GM21717 (cell line): ENCODE results near the gene USP47.

Experiments used
- ATAC-seq: cut with Tn5 transposase; IDR thresholded peaks from one replicate; pipeline ENCODE4 v1.9.1; 2021; ENCODE audit warnings: mild to moderate bottlenecking, moderate library complexity; ENCODE audit not compliant: unreplicated experiment

Gene USP47

DNA sequence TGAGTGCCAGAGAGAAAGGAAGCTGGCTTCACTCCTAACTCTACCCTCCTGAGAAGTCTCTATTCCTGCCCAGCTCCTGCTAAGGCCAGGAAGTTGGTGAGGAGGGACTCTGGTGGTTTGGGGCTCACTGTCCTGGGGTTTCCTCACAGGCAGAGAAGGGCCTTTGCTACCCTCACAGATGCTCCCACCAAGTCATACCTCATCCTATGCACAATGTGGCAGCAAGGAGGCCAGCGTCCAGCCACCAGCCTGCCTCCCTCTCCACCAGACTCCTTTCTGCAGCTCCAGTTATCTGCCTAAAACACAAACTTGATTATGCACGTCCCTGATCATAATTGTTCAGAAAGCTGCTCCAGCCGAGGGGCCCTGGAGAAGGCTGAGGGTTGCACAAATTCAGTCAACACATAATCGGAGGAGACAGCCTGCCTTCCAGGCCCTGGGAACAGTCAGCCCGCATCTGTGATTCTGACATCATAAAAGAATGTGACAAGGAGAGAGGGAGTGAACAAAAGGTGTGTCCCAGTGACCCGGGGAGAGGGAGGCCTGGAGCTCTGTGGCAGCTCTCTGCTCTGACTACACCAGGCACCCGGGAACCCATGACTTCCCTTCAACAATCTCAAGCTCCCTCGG, 137.8 kb downstream of the USP47 start:
- ATAC-seq, result no peak

DNA sequence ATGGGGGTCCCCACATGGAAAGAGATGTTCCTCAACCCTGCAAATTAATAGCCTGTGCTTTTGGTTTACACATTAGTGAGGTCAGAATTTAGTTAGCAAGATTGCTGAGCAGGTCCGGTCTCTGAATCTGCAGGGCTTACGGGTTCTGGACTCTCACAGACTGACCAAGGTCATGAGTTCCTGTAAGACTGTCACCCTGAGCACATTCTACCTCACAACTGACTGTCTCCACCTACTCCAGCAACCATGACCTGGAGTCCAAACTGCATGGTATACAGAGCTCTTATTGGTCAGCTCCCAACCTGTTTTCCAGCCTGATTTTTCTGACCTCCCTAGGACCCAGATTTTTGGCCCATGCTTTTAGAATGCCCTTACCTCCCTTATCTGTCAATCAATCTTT, 138.4 kb downstream of the USP47 start:
- ATAC-seq, result no peak

DNA sequence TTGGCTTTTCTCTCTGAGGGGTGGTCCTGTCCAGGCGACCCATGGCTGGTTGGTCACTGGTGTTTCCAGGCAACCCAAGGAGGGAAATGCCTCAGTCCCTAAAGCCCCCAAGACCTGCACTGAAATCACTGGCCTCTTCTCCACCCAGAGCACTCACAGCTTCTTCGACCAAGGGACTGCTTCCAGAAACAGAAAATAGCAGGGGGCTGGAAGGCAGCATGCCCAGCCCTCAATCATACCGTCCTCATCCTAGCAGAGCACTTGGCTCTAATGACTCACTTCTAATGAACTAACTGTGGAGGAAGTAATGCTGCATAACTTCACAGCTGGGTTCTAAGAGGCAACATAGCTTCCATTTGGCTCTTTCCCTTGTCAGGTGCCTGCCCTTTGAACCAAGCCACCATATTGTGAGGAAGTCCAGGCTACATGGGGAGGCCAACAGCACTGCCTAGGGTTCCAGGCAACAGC, 139.1 kb downstream of the USP47 start:
- ATAC-seq, result no peak

GRCh38 chr11:11981364-11981763, 139.6 kb downstream of the USP47 start:
- no peak for ATAC-seq

DNA sequence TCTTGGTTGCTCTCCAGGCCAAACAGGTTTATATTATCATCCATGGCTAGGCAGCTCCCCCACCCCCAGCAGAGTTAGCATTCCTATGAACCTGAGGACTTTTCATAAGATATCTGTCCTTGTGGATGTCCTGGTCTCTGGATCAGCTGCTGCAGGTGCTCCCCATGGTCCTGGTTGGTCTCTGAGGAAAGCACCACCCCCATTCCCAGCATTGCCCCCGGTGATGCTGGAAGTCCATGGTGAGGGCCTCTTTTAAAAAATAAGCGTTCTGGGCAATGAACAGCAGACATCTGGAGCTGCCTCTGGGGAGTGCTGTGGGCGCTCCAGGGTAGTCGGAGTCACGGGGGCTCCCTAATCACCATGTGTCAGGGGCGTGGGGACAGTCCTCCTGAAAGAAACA, 140.1 kb downstream of the USP47 start:
- no peak for ATAC-seq

DNA sequence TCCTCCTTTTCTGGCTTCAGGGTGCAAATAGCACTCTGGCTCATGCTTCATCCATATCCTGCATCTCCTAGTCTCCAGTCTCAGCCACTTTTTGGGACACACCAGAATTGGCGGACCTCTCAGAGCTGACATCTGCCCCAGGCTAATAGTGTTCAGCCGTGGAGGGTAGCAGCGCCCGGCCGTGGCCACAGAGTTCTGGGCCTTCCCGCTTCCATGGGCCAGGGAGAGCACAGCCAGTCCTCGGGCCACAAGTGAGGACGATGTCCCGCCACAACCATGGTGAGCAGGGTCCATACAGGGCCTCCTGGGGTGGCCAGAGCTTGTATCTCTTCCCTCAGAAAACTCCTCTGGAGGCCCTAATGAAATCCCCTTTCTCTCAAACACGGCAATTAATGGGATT, 140.7 kb downstream of the USP47 start:
- ATAC-seq, result no peak

GRCh38 chr11:11982975-11983374, 141.2 kb downstream of the USP47 start:
- no peak for ATAC-seq

- no peak for ATAC-seq
Observed at GRCh38 chr11:11983427-11983826, 141.7 kb downstream of the USP47 start.

DNA sequence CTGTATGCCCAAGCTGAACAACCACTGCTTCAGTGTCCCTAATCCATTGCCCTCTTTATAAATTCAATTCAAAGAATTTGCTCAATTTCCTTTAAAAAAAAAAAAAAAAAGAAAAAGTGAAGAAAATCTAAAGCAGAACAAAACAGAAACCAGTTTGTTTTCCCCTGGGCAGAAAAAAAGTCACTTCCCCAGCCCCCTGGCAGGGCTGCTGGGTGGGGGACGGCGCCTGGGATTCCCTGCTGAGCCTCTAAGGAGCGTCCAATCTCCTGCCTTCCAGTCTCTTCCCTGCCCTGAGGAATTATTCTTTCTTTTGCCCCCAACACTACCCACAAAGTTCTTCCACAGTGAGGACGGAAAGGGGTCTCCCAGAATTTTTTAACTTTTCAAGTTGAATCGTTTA, 142.8 kb downstream of the USP47 start:
- ATAC-seq, result no peak

GRCh38 chr11:11985016-11985715, 143.4 kb downstream of the USP47 start:
- ATAC-seq, result no peak

GRCh38 chr11:11985954-11986949, 144.5 kb downstream of the USP47 start:
- no peak for ATAC-seq

- no peak for ATAC-seq
Observed at GRCh38 chr11:11987503-11988022, 145.8 kb downstream of the USP47 start.

DNA sequence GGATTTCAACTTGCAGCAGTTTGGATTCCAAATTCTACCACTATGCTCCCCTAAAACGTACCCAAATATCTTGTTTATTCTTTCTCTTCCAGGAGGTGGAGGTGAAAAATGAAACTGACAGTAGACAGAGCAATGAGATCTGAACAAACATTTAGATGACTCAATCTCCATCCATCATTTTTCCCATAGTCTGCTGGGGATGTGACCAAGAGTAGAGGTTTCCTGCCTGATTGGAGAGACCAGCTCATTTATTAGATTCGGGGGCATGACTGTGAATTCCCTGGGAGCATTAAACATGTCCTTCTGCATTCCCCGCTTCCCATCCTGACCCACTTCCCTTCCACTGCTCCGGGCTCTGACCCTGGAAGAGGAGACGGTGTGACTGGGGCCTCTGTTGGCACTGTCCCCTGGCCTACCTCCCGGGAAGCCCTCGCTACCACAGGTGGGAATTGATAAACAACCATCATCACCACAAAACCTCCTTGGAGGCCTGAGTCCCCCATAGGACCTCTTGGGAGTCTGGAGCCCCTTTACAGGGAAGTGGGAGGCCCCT, 146.4 kb downstream of the USP47 start:
- ATAC-seq, result no peak

DNA sequence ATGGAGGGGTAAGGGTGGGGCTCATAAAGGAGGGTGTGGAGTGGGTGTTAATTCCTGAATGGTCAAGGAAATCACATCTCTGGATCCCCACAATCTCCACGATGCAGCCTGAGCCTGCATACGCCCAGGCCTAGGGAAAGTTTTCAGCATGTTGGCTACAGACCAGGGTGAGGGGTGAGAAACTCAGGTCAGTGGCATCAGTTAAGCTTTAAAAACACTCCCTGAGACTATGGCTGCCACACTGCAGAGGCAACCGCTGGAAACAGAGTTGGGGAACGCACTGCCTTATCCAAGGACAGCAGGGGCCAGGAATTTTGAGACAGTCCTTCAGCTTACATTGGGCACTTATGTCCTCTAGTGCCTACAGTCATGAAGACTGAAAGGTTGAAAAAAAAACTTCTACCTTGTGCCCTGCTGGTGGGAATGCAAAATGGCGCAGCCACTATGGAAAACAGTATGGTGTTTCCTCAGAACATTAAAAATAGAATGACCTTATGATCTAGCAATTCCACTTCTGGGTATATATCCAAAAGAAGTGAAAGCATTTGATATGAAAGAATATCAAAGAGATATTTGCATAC, 147.0 kb downstream of the USP47 start:
- no peak for ATAC-seq

GRCh38 chr11:11989774-11990744, 148.3 kb downstream of the USP47 start:
- no peak for ATAC-seq

DNA sequence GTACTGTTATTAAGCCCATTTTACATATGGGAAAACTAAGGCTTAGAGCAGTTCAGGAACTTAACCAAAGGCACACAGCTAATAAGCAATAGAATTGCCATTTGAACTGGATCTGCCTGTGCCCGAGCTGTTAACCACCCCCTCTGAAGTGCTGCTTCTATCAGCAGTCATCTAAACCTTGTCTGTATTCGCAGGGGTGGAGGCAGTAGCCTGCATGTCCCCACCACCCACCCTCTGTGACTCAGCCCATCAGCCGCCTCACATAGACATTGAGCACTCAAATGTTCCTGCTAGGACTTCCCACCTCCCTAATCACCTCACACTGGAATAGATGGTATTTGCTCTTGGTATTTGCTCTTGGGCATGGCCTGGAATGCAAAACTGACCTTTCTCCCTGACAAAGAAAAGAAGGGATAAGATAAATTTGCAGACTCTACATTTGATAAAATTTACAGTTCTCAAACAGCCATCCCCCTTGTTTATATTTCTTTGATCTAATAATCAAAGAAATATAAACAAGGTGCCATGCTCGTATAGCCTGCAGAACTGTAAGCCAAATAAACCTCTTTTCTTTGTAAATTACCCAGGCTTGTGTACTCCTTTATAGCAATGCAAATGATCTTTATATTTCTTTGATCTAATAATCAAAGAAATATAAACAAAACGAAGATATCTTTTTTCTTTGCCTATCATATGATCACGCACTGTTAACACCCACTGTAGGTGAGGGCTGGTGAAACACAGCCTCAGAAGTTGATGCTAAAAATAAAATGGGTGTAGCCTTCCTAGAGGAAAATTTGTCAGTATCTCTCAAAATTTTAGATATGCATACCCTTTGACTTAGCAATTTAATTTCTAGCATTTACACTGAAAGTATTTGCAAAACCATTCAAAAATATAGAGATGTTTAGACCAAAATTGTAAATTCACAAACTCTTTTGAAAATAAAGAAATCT, 150.8 kb downstream of the USP47 start:
- ATAC-seq, result no peak

DNA sequence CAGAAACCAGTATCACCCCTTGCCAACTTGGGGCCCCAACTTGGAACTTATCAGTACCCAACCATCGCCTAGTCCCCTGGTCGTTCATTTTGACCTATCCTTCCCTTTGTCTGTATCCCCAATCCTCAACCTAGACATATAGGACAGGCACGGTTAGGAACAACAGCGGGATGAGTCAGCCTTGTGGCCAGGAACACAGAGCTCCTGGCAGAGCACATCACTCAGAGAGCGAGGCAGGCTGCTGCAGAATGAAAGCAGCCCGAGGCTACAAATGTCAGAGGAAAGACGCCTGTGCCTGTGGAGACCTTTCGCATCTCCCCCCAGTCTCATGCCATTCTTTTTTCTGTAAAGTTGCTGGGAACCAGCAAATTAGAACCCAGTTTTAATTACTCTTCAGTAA, 152.1 kb downstream of the USP47 start:
- ATAC-seq, result no peak

- ATAC-seq, result no peak
Observed at GRCh38 chr11:11995601-11996000, 153.8 kb downstream of the USP47 start.
